Effector memory CD4-positive, alpha-beta T cell (primary cell): ENCODE measurements around the gene BMPR1A.
"Not testable (repeated sequence)": the region's sequence is repeated elsewhere in the genome, so short reads cannot be mapped to it uniquely, and the experiment has no call there.

Experiments used
- DNase-seq, 3 donors: peaks; one replicate each; pipeline ENCODE4 v3.0.0-alpha.2; 2020
- H3K27ac ChIP-seq: 2 replicates; pipeline ENCODE4 v1.7.0; 2013; ENCODE audit warnings: mild to moderate bottlenecking, low read length, moderate library complexity; ENCODE audit not compliant: insufficient read depth, poor library complexity, severe bottlenecking
- H3K27me3 ChIP-seq: replicated peaks from 2 replicates; pipeline ENCODE4 v1.7.0; 2013; ENCODE audit warnings: mild to moderate bottlenecking, low read length; ENCODE audit not compliant: insufficient read depth, control insufficient read depth, poor library complexity, severe bottlenecking
- H3K36me3 ChIP-seq: 2 replicates; pipeline ENCODE4 v1.7.0; 2013; ENCODE audit warnings: mild to moderate bottlenecking, low read length, moderate library complexity; ENCODE audit not compliant: control insufficient read depth, insufficient read depth
- H3K4me1 ChIP-seq: 2 replicates; pipeline ENCODE4 v1.7.0; 2013; ENCODE audit warnings: low read length, mild to moderate bottlenecking; ENCODE audit not compliant: control insufficient read depth, insufficient read depth, poor library complexity, severe bottlenecking
- H3K4me3 ChIP-seq: 2 replicates; pipeline ENCODE4 v1.7.0; 2013; ENCODE audit warnings: low read length, low read depth, mild to moderate bottlenecking; ENCODE audit not compliant: insufficient read depth, poor library complexity, severe bottlenecking
- H3K9me3 ChIP-seq: 2 replicates; pipeline ENCODE4 v1.7.0; 2013; ENCODE audit warnings: mild to moderate bottlenecking, low read length, moderate library complexity; ENCODE audit not compliant: control insufficient read depth

BMPR1A gene

GRCh38 chr10:86931872-86932271 is 175.5 kb downstream of the BMPR1A start:
- Histone ChIP-seq H3K4me3 (no peak overlapping the region), H3K4me1 (no peaks in the 10 kb centered on the region), H3K36me3 (no peaks in the 10 kb centered on the region), H3K27ac (no peak overlapping the region), H3K27me3 (no peaks in the 10 kb centered on the region), H3K9me3 (no peaks in the 10 kb centered on the region)
- no peak for DNase-seq

GRCh38 chr10:86932674-86933073 is 176.3 kb downstream of the BMPR1A start:
- H3K4me3 ChIP-seq = no peak overlapping the region
- DNase-seq = no peak

GRCh38 chr10:86934162-86934711 is 177.8 kb downstream of the BMPR1A start:
- not testable (repeated sequence) for H3K4me3 ChIP-seq, H3K4me1 ChIP-seq, H3K27me3 ChIP-seq, H3K27ac ChIP-seq, H3K9me3 ChIP-seq, H3K36me3 ChIP-seq, DNase-seq

More at GRCh38 chr10:86932674-86933073, 176.3 kb downstream of the BMPR1A start:
- Histone ChIP-seq H3K9me3 (no peaks in the 10 kb centered on the region), H3K27ac (no peak overlapping the region), H3K27me3 (no peaks in the 10 kb centered on the region), H3K4me1 (no peaks in the 10 kb centered on the region), H3K36me3 (no peaks in the 10 kb centered on the region)

GRCh38 chr10:86936661-86937501 is 180.5 kb downstream of the BMPR1A start:
- H3K27ac ChIP-seq = no peak overlapping the region
- no peaks in the 10 kb centered on the region for H3K36me3 ChIP-seq
- no peak overlapping the region for H3K4me3 ChIP-seq
- H3K9me3 ChIP-seq = no peaks in the 10 kb centered on the region
- no peaks in the 10 kb centered on the region for H3K4me1 ChIP-seq
- DNase-seq = no peak
- no peaks in the 10 kb centered on the region for H3K27me3 ChIP-seq

- H3K4me1 ChIP-seq = no peaks in the 10 kb centered on the region
- no peaks in the 10 kb centered on the region for H3K36me3 ChIP-seq
- H3K27ac ChIP-seq = no peak overlapping the region
- H3K4me3 ChIP-seq = no peak overlapping the region
- no peaks in the 10 kb centered on the region for H3K27me3 ChIP-seq
- DNase-seq = no peak
- no peaks in the 10 kb centered on the region for H3K9me3 ChIP-seq
Measured at GRCh38 chr10:86937502-86938154, 181.2 kb downstream of the BMPR1A start.

GRCh38 chr10:86938260-86938659 is 181.8 kb downstream of the BMPR1A start:
- Histone ChIP-seq H3K27ac (no peak overlapping the region), H3K27me3 (no peaks in the 10 kb centered on the region), H3K36me3 (no peaks in the 10 kb centered on the region), H3K9me3 (no peaks in the 10 kb centered on the region), H3K4me3 (no peak overlapping the region), H3K4me1 (no peaks in the 10 kb centered on the region)
- no peak for DNase-seq

- H3K36me3 ChIP-seq, H3K27ac ChIP-seq, H3K27me3 ChIP-seq, DNase-seq, H3K4me3 ChIP-seq, H3K9me3 ChIP-seq, H3K4me1 ChIP-seq: not testable (repeated sequence)
Measured at GRCh38 chr10:86940076-86940475, 183.7 kb downstream of the BMPR1A start.

GRCh38 chr10:86940677-86941076 is 184.3 kb downstream of the BMPR1A start:
- Histone ChIP-seq H3K4me3 (no peak overlapping the region), H3K9me3 (no peaks in the 10 kb centered on the region), H3K36me3 (no peaks in the 10 kb centered on the region), H3K27me3 (no peaks in the 10 kb centered on the region), H3K27ac (no peak overlapping the region), H3K4me1 (no peaks in the 10 kb centered on the region)
- DNase-seq = no peak

GRCh38 chr10:86941426-86941825 is 185.0 kb downstream of the BMPR1A start:
- H3K36me3 ChIP-seq = no peaks in the 10 kb centered on the region
- no peak for DNase-seq
- H3K27ac ChIP-seq = no peak overlapping the region

GRCh38 chr10:86941991-86942421 is 185.6 kb downstream of the BMPR1A start:
- no peak for DNase-seq
- no peaks in the 10 kb centered on the region for H3K36me3 ChIP-seq
- H3K4me1 ChIP-seq = no peaks in the 10 kb centered on the region

More at GRCh38 chr10:86941426-86941825, 185.0 kb downstream of the BMPR1A start:
- Histone ChIP-seq H3K27me3 (no peaks in the 10 kb centered on the region), H3K9me3 (no peaks in the 10 kb centered on the region), H3K4me3 (no peak overlapping the region), H3K4me1 (no peaks in the 10 kb centered on the region)

More at GRCh38 chr10:86941991-86942421, 185.6 kb downstream of the BMPR1A start:
- H3K9me3 ChIP-seq = no peaks in the 10 kb centered on the region
- no peak overlapping the region for H3K4me3 ChIP-seq
- H3K27me3 ChIP-seq = no peaks in the 10 kb centered on the region
- no peak overlapping the region for H3K27ac ChIP-seq
